ENCODE data around the gene TUBB2B.

The TUBB2B gene

DNA sequence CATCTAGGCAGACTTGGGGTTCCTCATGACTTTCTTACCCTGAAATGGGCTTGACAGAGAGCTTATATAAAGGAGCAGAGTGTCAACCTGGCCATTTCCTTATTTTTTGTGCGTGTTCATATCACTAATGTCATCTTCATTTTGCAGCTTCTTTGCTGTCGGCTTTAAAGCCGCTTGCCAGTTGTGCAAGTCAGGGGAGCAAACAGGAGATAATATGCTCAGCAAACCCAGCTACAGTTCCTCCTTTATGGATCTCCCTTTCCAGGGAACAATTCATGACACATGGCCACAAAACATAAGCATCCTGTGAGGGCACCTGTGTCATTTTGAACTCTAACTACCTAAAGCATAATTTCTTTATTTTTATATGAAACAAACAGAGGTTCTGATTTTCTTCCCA, 6.5 kb upstream of the TUBB2B start:
- no peaks in the 10 kb centered on the region for H3K36me3 ChIP-seq (replicated peaks)
- in situ Hi-C loops (cut with HindIII; ENCODE audit: low pct_ligation_motif_present, low sequenced_read_pairs) = no loop called here
- TF ChIP-seq CTCF (IDR thresholded peaks at IDR 0.05; ENCODE audit: low read depth, low read length, missing control alignments) = no peak
- H3K27ac ChIP-seq = no peak overlapping the region
- H3K27me3 ChIP-seq (replicated peaks) = peaks cover 29% of the 10 kb centered on the region
- no peak for DNase-seq
- H3K4me3 ChIP-seq (ENCODE audit: low read depth, low read length) = no peak overlapping the region

DNA sequence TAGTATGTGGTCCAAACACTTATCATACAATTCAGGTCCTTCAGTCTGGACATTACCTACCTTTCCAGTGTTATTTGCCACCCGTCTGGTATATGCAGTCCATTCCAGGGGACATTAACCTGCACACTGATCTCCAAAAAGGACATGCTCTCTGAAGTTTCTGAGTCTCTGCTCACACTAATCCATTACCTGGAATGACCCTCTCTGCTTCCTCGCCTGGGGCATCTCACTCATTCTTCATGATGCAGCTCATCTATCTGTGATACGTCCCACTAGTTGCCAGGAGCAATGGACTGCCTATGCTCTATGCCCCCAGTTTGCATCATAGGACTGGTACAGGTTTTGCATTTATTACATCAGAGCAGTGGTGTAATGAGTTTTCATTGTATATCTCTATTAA, 5.9 kb upstream of the TUBB2B start:
- no peak overlapping the region for H3K4me3 ChIP-seq (ENCODE audit: low read depth, low read length)
- no peak for TF ChIP-seq CTCF (IDR thresholded peaks at IDR 0.05; ENCODE audit: low read depth, low read length, missing control alignments)
- in situ Hi-C loops (cut with HindIII; ENCODE audit: low pct_ligation_motif_present, low sequenced_read_pairs) = no loop called here
- peaks cover 33% of the 10 kb centered on the region for H3K27me3 ChIP-seq (replicated peaks)
- no peak for DNase-seq
- H3K27ac ChIP-seq = no peak overlapping the region
- H3K36me3 ChIP-seq (replicated peaks) = no peaks in the 10 kb centered on the region

DNA sequence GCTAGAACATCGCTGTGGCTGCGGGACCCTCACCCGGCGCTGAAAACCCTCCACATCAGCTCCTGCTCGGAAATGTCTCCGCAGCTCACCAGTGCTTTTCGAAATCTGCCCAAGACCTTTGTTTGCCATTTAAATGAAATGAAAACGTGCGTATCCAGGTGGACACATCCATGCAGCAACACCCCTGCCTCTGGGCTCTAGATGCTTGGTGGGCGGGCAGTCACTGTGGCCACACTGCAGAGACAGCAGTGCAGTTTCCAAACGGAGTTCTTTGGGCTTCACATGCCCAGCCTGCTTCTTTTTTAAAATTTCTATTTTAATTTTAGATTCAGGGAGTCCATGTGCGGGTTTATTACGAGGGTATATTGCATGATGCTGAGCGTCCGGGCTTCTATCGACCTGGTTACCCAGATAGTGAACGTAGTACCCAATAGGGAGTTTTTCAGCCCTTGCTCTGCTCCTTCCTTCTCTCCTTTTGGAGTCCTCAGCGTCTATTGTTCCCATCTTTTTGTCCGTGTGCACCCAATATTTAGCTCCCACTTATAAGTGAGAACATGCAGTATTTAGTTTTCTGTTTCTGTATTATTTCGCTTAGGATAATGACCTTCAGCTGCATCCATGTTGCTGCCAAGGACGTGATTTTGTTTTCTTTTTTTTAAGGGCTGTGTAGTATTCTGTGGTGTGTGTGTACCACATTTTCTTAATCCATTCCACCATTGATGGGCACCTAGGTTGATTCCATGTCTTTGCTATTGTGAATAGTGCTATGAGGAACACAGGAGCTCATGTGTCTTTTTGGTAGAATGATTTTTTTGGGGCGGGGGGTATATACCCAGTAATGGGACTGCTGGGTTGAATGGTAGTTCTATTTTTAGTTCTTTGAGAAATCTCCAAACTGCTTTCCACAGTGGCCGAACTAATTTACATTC, 4.8 kb upstream of the TUBB2B start:
- TF ChIP-seq CTCF (IDR thresholded peaks at IDR 0.05; ENCODE audit: low read depth, low read length, missing control alignments) = no peak
- Histone ChIP-seq H3K27ac (no peak overlapping the region), H3K27me3 (replicated peaks) (peaks cover 43% of the 10 kb centered on the region)

GRCh38 chr6:3231247-3232016, 4.0 kb upstream of the TUBB2B start:
- TF ChIP-seq CTCF (IDR thresholded peaks at IDR 0.05; ENCODE audit: low read depth, low read length, missing control alignments) = no peak
- DNase-seq = peak; percentile 67
- Histone ChIP-seq H3K27ac (no peak overlapping the region), H3K4me3 (ENCODE audit: low read depth, low read length) (peak overlapping the region; percentile 63), H3K27me3 (replicated peaks) (peaks cover 52% of the 10 kb centered on the region), H3K36me3 (replicated peaks) (no peaks in the 10 kb centered on the region)
- in situ Hi-C loops (cut with HindIII; ENCODE audit: low pct_ligation_motif_present, low sequenced_read_pairs) = no loop called here

More for the DNA sequence above, 4.8 kb upstream of the TUBB2B start:
- no peaks in the 10 kb centered on the region for H3K36me3 ChIP-seq (replicated peaks)
- DNase-seq = no peak
- in situ Hi-C loops (cut with HindIII; ENCODE audit: low pct_ligation_motif_present, low sequenced_read_pairs) = no loop called here
- H3K4me3 ChIP-seq (ENCODE audit: low read depth, low read length) = peak overlapping the region; percentile 63

DNA sequence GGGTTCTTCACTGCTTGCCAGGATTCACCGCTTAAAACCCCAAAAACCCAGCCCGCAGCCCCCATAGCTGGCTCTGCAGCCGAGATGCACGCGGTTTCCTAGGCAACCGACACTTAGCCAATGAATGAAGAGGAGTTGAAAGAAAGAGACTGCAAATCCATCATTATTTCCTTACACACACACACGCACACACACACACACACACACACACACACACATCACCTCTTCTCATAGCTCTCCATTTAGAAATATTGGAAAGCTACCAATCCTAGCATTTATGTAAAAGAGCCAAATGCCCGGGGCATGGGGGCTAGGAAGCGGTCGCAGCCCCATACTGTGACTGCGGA, 3.4 kb upstream of the TUBB2B start:
- peaks cover 57% of the 10 kb centered on the region for H3K27me3 ChIP-seq (replicated peaks)
- H3K4me3 ChIP-seq (ENCODE audit: low read depth, low read length) = peak overlapping the region; percentile 63
- no peak overlapping the region for H3K27ac ChIP-seq
- in situ Hi-C loops (cut with HindIII; ENCODE audit: low pct_ligation_motif_present, low sequenced_read_pairs) = no loop called here
- H3K36me3 ChIP-seq (replicated peaks) = no peaks in the 10 kb centered on the region
- TF ChIP-seq CTCF (IDR thresholded peaks at IDR 0.05; ENCODE audit: low read depth, low read length, missing control alignments) = no peak
- peak; percentile 43 for DNase-seq
